GM10266 (cell line): ENCODE data around the gene LTK.

Source experiments
- DNase-seq: peaks from one replicate; pipeline ENCODE4 v3.0.0; 2012; ENCODE audit errors: extremely low spot score
- TF ChIP-seq, protein P1 (sequence below): IDR thresholded peaks from 2 replicates; pipeline ENCODE4 v1.5.1; 2012; ENCODE audit warnings: mild to moderate bottlenecking, low read depth; ENCODE audit not compliant: control insufficient read depth, insufficient read depth; ENCODE audit errors: missing control alignments

The LTK gene

DNA sequence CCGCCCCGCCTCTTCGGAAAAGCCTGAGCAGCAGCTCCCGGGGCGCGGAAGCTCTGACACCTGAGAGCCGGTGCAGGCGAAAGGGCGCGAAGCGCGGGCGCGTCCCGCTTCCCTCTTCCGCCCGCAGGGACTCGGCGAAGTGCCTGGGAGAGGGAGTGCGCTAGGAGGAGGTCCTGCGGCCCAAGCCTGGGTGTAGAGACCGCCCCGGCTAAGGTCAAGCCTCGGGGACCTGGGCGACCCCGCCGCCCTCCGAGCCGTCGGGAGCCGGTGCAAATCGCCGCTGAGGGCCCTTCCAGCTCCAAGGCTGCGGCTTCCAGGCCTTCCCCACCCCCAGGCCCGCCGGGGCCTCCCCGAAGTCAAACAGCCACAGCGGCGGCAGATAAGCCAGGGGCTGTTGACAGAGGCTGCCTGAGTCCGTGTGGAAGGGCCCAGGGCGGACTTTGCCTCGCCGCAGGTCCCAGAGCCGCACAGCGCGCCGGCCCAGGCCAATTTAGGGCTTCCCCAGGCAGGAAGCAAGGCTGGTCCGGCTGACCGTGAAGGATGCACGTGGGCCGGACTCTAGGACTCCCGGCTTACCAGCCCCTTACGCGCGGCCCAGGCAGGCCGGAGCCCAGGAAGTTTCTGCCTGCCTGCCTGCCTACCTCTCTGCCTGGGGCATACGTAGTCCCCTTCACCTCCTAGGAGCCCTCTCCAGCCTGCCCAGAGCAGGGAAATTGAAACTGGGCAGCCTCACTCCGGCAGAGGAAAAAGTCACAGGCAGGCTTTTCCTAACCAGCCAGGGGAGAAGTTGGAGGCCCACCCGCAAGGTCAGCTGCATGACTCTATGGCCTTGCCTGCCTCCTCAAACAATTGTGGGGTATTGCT is 17.7 kb downstream of the LTK start:
- TF ChIP-seq, protein P1, sequence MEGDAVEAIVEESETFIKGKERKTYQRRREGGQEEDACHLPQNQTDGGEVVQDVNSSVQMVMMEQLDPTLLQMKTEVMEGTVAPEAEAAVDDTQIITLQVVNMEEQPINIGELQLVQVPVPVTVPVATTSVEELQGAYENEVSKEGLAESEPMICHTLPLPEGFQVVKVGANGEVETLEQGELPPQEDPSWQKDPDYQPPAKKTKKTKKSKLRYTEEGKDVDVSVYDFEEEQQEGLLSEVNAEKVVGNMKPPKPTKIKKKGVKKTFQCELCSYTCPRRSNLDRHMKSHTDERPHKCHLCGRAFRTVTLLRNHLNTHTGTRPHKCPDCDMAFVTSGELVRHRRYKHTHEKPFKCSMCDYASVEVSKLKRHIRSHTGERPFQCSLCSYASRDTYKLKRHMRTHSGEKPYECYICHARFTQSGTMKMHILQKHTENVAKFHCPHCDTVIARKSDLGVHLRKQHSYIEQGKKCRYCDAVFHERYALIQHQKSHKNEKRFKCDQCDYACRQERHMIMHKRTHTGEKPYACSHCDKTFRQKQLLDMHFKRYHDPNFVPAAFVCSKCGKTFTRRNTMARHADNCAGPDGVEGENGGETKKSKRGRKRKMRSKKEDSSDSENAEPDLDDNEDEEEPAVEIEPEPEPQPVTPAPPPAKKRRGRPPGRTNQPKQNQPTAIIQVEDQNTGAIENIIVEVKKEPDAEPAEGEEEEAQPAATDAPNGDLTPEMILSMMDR = no peak
- DNase-seq = peak; percentile 37

DNA sequence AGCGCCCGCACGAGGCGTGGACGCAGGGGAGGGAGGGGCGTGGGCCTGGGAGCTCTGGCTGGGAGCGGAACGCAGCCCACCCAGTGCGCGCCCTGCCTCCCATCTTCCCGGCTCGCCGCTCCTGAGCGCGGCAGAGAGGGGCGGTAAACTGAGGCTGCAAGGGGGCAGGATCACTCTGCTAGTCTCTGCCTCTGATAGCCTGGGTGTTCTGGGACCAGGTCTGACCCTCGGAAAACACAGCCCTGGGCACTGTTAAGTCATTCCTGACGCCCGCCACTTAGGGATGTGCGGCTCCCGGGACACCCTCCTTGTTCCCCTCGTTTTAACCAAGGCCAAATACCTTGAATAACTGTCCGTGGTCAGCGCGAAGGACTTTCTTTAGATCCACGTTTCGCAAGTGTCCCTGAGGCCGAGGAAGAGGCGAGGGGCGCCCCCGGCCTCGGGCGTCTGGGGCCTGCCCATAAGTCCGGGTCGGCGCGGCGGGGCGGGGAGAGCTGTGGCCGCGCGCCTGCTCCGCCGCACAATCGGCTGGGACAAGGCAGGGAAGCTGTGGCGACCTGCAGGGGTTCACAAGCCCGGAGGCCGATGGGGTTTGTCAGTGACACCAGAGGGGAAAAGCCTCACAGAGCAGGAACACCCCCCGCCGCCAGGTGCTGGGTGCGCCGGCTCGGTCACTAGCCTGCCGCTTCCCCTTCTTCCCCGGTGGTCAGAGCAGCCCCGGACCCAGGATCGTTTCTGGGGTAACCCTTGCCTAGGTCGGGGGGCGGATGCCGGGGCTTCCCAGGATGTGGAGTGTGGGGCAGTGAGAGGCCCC is 18.5 kb downstream of the LTK start:
- DNase-seq = peak; percentile 63
- TF ChIP-seq, protein P1 = no peak

DNA sequence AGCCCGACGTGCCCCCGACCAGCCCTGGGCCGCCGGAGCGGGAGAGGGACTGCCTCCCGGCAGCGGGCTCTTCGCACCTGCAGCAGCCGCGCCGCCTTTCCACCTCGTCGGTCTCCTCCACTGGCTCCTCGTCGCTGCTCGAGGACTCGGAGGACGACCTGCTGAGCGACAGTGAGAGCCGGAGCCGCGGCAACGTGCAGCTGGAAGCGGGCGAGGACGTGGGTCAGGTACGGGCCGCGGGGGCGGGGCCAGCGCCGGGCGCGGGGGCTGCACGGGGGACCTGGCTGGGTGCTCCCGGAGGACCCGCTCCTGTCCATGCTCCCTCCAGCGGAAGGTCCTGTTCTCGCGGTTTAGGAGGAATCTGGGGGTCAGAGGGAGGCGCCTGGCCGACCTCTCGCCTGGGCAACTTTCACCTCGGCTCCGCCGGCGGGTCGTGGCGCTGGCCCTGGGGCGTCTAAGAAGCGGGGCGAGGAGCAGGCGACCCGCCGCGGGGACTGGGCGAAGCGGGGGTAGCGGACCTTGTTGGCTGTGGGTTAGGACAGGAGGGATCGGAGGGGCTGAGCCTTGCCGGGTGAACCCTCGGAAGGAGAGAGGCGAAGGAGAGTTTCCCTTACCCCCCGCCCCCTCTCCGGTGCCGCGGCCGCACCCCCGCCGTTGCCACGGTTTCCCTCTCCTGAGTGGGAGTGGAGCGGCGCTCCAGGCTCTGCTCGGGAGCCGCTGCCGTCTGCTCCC is 19.3 kb downstream of the LTK start:
- TF ChIP-seq, protein P1 = no peak
- DNase-seq = peak; percentile 75

DNA sequence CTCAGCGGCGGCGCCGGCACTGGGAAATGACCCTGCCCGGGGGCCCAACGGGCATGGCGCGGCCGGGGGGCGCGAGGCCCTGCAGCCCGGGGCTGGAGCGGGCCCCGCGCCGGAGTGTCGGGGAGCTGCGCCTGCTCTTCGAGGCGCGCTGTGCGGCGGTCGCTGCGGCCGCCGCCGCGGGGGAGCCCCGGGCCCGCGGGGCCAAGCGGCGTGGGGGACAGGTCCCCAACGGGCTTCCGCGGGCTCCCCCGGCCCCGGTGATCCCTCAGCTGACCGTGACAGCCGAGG is 19.8 kb downstream of the LTK start:
- TF ChIP-seq, protein P1 = no peak

DNA sequence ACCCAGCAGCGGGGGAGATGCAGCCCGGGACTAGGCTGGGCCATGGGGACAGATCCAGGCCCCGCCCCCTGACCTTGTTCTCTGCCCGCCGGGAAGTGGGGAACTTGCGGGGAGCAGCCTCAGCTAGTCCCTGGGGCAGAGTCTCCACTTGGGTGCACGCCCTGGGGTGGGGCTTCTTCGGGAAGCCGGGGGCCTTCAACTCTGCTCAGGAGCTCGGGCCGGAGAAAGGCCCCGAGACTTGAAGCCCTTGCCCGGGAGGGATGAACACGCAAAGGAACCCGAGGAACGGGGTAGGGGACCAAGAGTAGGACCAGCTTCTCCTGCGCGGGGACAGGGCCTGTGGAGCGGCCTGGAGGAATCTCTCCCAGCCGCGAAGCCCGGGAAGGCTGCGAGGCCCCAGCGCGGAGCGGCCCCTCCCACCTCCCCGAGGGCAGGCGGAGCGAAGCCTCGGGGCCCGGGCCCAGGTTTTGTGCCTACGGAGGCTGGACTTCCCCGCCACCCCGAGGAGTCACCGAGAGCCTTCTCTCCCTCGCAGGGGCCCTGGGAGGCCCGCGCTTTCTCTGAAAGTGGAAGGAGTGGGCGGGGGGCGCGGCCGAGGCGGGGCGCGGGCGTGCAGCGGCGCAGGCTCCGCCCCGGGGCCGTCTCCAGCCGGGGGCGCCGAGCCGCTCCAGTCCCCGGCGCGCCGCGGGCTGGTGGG is 20.3 kb downstream of the LTK start, which contains the start of gene ITPKA:
Gene ITPKA (plus strand): TSS at position 670 of the 697 bp plus-strand sequence. CDS start 54 bp downstream, outside the sequence.
- DNase-seq = peak; percentile 97
- TF ChIP-seq, protein P1 = no peak

More for the DNA sequence above, 19.8 kb downstream of the LTK start:
- DNase-seq = no peak

DNA sequence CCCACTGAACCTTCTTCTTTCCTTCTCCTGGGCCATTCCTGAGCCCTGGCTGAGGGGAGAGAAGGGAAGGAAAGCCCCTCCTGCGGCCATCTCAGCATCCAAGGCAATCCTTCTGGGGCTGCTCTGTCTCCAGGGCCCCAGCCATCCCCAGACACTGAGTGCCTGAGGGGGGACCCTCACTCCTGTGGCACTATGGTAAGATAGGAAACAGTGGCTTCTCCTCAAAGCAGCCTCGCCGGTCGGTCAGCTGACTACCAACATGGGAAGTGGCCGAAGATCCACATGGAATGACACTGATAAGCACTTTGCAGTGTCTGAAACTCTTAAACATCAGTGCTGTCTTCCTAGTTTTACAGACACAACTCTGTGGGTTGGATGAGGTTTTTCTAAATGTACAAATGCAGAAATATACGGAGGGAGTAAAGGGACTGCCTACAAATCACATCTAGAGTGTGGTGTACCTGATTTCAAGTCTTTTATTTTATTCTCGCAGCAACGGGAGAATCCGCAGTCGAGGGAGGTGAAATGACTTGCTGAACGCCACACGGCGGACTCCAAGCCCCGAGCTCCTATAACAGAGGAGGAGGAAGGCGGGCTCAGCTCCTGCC is 20.9 kb downstream of the LTK start:
- no peak for DNase-seq

More for the DNA sequence above, 20.9 kb downstream of the LTK start:
- TF ChIP-seq, protein P1 = no peak
